Heart right ventricle (tissue), 16 donors: ENCODE data around the gene STYXL1. TPM values are rescaled to one million over a fixed set of nuclear protein-coding genes. Genes with fewer than 3 reads are reported as not detected.
A peak's percentile ranks its signal among the peaks of the same experiment; 100 is the strongest.
"Not testable (repeated sequence)": the region's sequence is repeated elsewhere in the genome, so short reads cannot be mapped to it uniquely, and the experiment has no call there.

Experiments
- ATAC-seq, 8 donors: fragments of 200-7000 bp; cut with Tn5 transposase; one replicate each; pipeline ENCODE4 v1.9.1; 2020; ENCODE audit warnings: mild to moderate bottlenecking in 8 of 8, moderate library complexity in 8 of 8, moderate number of reproducible peaks in 1 of 8
- DNase-seq, 2 donors: peaks; one replicate each; pipeline ENCODE4 v3.0.0-alpha.2; 2020
- H3K27ac ChIP-seq, 10 donors: fragments of 200-600 bp; sonication (generic) in 2 of 10; one replicate each; pipeline versions ENCODE4 v1.5.0 to v1.8.0; 2020 to 2022; ENCODE audit warnings: mild to moderate bottlenecking in 3 of 10
- H3K27me3 ChIP-seq, 7 donors: fragments of 200-600 bp; one replicate each; pipeline ENCODE4 v1.8.0; 2021 to 2022; ENCODE audit warnings: mild to moderate bottlenecking in 2 of 7
- H3K36me3 ChIP-seq, 9 donors: fragments of 200-600 bp; sonication (generic) in 1 of 9; one replicate each; pipeline versions ENCODE4 v1.5.0 to v1.8.0; 2020 to 2022; ENCODE audit warnings: mild to moderate bottlenecking in 2 of 9
- H3K4me1 ChIP-seq, 9 donors: fragments of 200-600 bp; sonication (generic) in 1 of 9; one replicate each; pipeline versions ENCODE4 v1.5.0 to v1.8.0; 2020 to 2022; ENCODE audit warnings: mild to moderate bottlenecking in 4 of 9
- H3K4me3 ChIP-seq, 10 donors: fragments of 200-600 bp; sonication (generic) in 2 of 10; one replicate each; pipeline versions ENCODE4 v1.5.0 to v1.8.0; 2020 to 2022; ENCODE audit warnings: mild to moderate bottlenecking in 7 of 10, moderate library complexity in 2 of 10
- H3K9me3 ChIP-seq, 11 donors: fragments of 200-600 bp in 10 of 11; sonication (generic) in 2 of 11; one replicate each; pipeline versions ENCODE4 v1.5.0 to v1.8.0; 2013 to 2022; ENCODE audit warnings: mild to moderate bottlenecking in 2 of 11, control low read depth in 1 of 11, moderate library complexity in 1 of 11
- CTCF ChIP-seq, 9 donors: fragments of 200-600 bp; sonication (generic) in 2 of 9; IDR thresholded peaks; one replicate each; pipeline versions ENCODE4 v1.5.0 to v1.8.0; 2021 to 2022; ENCODE audit warnings: antibody characterized with exemption in 9 of 9, mild to moderate bottlenecking in 5 of 9, moderate library complexity in 1 of 9
- WGBS, 2 donors: extraction: QIAGEN DNeasy Blood & Tissue Kit; methylation state at CpG; one replicate each; pipeline ENCODE4 v1.1.7; 2013; ENCODE audit warnings: inconsistent platforms in 1 of 2; 5-methylcytosine and 5-hydroxymethylcytosine counted together
- intact Hi-C, 10 donors: fragments of 100-400 bp; cut with DNase I; formaldehyde crosslinking; loops; one replicate each; pipeline versions ENCODE4 v1.11.1 to v1.14.2; 2022
- polyA plus RNA-seq, 2 donors: library from polyadenylated mRNA; stranded (reverse); fragments of 200-250 nt; gene quantifications; one replicate each; pipeline ENCODE4 v1.2.3, GENCODE V29; 2013
- total RNA-seq, 10 donors: library from RNA; stranded (reverse); fragmentation: NEBNext Ultra II Directional in 3 of 10; extraction: Animal tissue kit (Norgen Biotek cat#: 25700) in 3 of 10; gene quantifications; one replicate each; pipeline versions ENCODE4 v1.2.1 to v1.2.4, GENCODE V29; 2021 to 2023
- donor health status: Arrhythmogenic right ventricular cardiomyopathy.
- donor health status: ischemic (EF 13 %, LVEDD 7.1; RV severe dilation, severe dysfunction).
- donor health status: healthy with polysubstance abuse.
- donor health status: DM: no; HTN: yes; CAD: no.
- donor health status: DM: no; HTN: no; CAD: no.
- donor health status: ischemic (EF 25% LVEDD 6.9; RV normal size, moderate dysfunction).
- donor health status: ischemic (EF 25% LVEDD 5.7; RV mildly dilated, moderate dysfunction).
- donor health status: healthy.
- donor health status: DM: yes; HTN: yes; CAD: no.
- donor health status: Ischemic cardiomyopathy.
- donor health status: ischemic (EF 35%, LVEDD 5.7; RV mildly dilated, moderate dysfunction).
- donor health status: nonischemic (EF 11% LVEDD 7.7; RV severe dilation, severe dysfunction).
- donor health status: DM: yes; HTN: yes; CAD: no.
- donor health status: PGD.
- donor health status: ischemic (EF 29% LVEDD 5.4; RV normal size, mild dysfunction).
- donor health status: nonischemic (EF 23%, LVEDD 6.1; RV moderate dilation, normal function).

The STYXL1 gene
- total and polyA plus RNA-seq, 12 donors, result 11.0 to 53.9 (median 17.7) TPM

GRCh38 chr7:76020031-76020714, 27.6 kb downstream of the STYXL1 start:
- Histone ChIP-seq H3K27me3 (no peaks in the 10 kb centered on the region), H3K4me3 (no peak overlapping the region), H3K27ac (peak overlapping the region in 1 of 10 donors; percentile 4), H3K9me3 (no peaks in the 10 kb centered on the region), H3K36me3 (peaks cover 0 to 34% (median 0%) of the 10 kb centered on the region in 9 donors), H3K4me1 (peaks cover 0 to 27% (median 15%) of the 10 kb centered on the region in 9 donors)
- WGBS, 2 donors, result 41% methylated on average over 6 of the region's 6 CpGs
- peak; percentile 79 to 96 (median 92) for TF ChIP-seq CTCF (IDR thresholded peaks at IDR 0.05)
- intact Hi-C loops, result loop anchor here in 9 of 10 donors (1.0 to 5.0 kb wide), 4 partner anchors 153 to 155 kb away; no protein-coding TSS in a partner anchor
- ATAC-seq (peak; percentile 74 to 86 (median 82)), DNase-seq (peak; percentile 78 to 82)

GRCh38 chr7:76018520-76018919, 29.3 kb downstream of the STYXL1 start:
- not testable (repeated sequence) for H3K27ac ChIP-seq, H3K9me3 ChIP-seq, ATAC-seq, H3K4me3 ChIP-seq, DNase-seq, H3K27me3 ChIP-seq
- intact Hi-C loops, result loop anchor here in 2 of 10 donors (5.0 kb wide), 2 partner anchors 141 to 151 kb away; partner anchors contain the start of gene RHBDD2 (in 1 of the 2)
- Histone ChIP-seq H3K4me1 (peaks cover 0 to 26% (median 15%) of the 10 kb centered on the region in 9 donors), H3K36me3 (peaks cover 0 to 27% (median 0%) of the 10 kb centered on the region in 9 donors)
- WGBS, 2 donors, result 97 to 99% methylated on average over 4 of the region's 4 CpGs

GRCh38 chr7:76016191-76016947, 31.4 kb downstream of the STYXL1 start:
- Histone ChIP-seq H3K4me1 (peaks cover 0 to 24% (median 14%) of the 10 kb centered on the region in 9 donors), H3K4me3 (no peak overlapping the region), H3K27me3 (no peaks in the 10 kb centered on the region), H3K27ac (no peak overlapping the region), H3K36me3 (peaks cover 0 to 33% (median 0%) of the 10 kb centered on the region in 9 donors), H3K9me3 (no peaks in the 10 kb centered on the region)
- intact Hi-C loops, result loop anchor here in 2 of 10 donors (5.0 kb wide), 2 partner anchors 139 to 149 kb away; partner anchors contain the start of gene RHBDD2 (in 1 of the 2)
- ATAC-seq (peak in 1 of 8 donors; percentile 56), DNase-seq (no peak)
- no peak for TF ChIP-seq CTCF (IDR thresholded peaks at IDR 0.05)
- 88% methylated on average over 13 of the region's 13 CpGs for WGBS, 2 donors

GRCh38 chr7:76011442-76011861, 36.3 kb downstream of the STYXL1 start:
- intact Hi-C loops, result loop anchor here in 1 of 10 donors (5.0 kb wide), 1 partner anchor 44 kb away; no protein-coding TSS in a partner anchor
- WGBS, 2 donors, result 22 to 28% methylated on average over 8 of the region's 8 CpGs
- ATAC-seq, result peak; percentile 83 to 94 (median 90)
- Histone ChIP-seq H3K27me3 (no peaks in the 10 kb centered on the region), H3K4me3 (peak overlapping the region in 2 of 10 donors; percentile 1 to 2), H3K4me1 (peaks cover 0 to 40% (median 27%) of the 10 kb centered on the region in 9 donors), H3K9me3 (no peaks in the 10 kb centered on the region), H3K36me3 (peaks cover 0 to 28% (median 0%) of the 10 kb centered on the region in 9 donors), H3K27ac (peak overlapping the region; percentile 14 to 81 (median 60))
- no peak for TF ChIP-seq CTCF (IDR thresholded peaks at IDR 0.05)
- peak; percentile 54 to 77 for DNase-seq
